Activated naive CD4-positive, alpha-beta T cell treated with anti-CD3 and anti-CD28 coated beads, Interleukin-2, amount 50 U/mL, for 24 hours (primary cell): ENCODE data around the gene MIA2.
"Not testable (repeated sequence)": the region's sequence is repeated elsewhere in the genome, so short reads cannot be mapped to it uniquely, and the experiment has no call there.

ENCODE experiments used
- H3K27ac Mint-ChIP-seq: one replicate; pipeline ENCODE4 v1.8.0; 2021; ENCODE audit warnings: mild to moderate bottlenecking, mixed read lengths
- H3K27me3 Mint-ChIP-seq: one replicate; pipeline ENCODE4 v1.8.0; 2021; ENCODE audit warnings: mixed read lengths
- H3K36me3 Mint-ChIP-seq: one replicate; pipeline ENCODE4 v1.8.0; 2021; ENCODE audit warnings: mixed read lengths
- H3K4me1 Mint-ChIP-seq: one replicate; pipeline ENCODE4 v1.8.0; 2021; ENCODE audit warnings: mixed read lengths
- H3K4me3 Mint-ChIP-seq: one replicate; pipeline ENCODE4 v1.8.0; 2021; ENCODE audit warnings: mild to moderate bottlenecking, mixed read lengths
- H3K9me3 Mint-ChIP-seq: one replicate; pipeline ENCODE4 v1.8.0; 2021; ENCODE audit warnings: mixed read lengths

MIA2 gene

GRCh38 chr14:39251547-39251946, 17.8 kb downstream of the MIA2 start:
- H3K36me3 Mint-ChIP-seq, result no peaks in the 10 kb centered on the region
- H3K4me3 Mint-ChIP-seq, result no peak overlapping the region
- peaks cover 6% of the 10 kb centered on the region for H3K4me1 Mint-ChIP-seq
- H3K27ac Mint-ChIP-seq, result no peak overlapping the region
- peaks cover 2% of the 10 kb centered on the region for H3K27me3 Mint-ChIP-seq
- H3K9me3 Mint-ChIP-seq, result no peaks in the 10 kb centered on the region

DNA sequence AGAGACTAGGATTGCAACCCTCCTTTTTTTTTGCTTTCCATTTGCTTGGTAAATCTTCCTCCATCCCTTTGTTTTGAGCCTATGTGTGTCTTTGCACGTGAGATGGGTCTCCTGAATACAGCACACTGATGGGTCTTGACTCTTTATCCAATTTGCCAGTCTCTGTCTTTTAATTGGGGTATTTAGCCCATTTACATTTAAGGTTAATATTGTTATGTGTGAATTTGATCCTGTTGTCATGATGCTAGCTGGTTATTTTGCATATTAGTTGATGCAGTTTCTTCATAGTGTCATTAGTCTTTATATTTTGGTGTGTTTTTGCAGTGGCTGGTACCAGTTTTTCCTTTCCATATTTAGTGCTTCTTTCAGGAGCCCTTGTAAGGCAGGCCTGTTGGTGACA, 23.7 kb downstream of the MIA2 start:
- H3K4me3 Mint-ChIP-seq, H3K27me3 Mint-ChIP-seq, H3K27ac Mint-ChIP-seq, H3K4me1 Mint-ChIP-seq, H3K9me3 Mint-ChIP-seq, H3K36me3 Mint-ChIP-seq: not testable (repeated sequence)

- H3K27ac Mint-ChIP-seq, result no peak overlapping the region
- H3K4me1 Mint-ChIP-seq, result peaks cover 6% of the 10 kb centered on the region
- no peak overlapping the region for H3K4me3 Mint-ChIP-seq
- peaks cover 2% of the 10 kb centered on the region for H3K36me3 Mint-ChIP-seq
- H3K9me3 Mint-ChIP-seq, result peaks cover 7% of the 10 kb centered on the region
- no peaks in the 10 kb centered on the region for H3K27me3 Mint-ChIP-seq
Observed at GRCh38 chr14:39258782-39259545, 25.2 kb downstream of the MIA2 start.

GRCh38 chr14:39260161-39260560, 26.4 kb downstream of the MIA2 start:
- not testable (repeated sequence) for H3K9me3 Mint-ChIP-seq

GRCh38 chr14:39262214-39262613, 28.5 kb downstream of the MIA2 start:
- H3K4me1 Mint-ChIP-seq, result peaks cover 15% of the 10 kb centered on the region
- H3K27ac Mint-ChIP-seq, H3K9me3 Mint-ChIP-seq: not testable (repeated sequence)

More at GRCh38 chr14:39260161-39260560, 26.4 kb downstream of the MIA2 start:
- not testable (repeated sequence) for H3K27ac Mint-ChIP-seq, H3K4me3 Mint-ChIP-seq, H3K4me1 Mint-ChIP-seq, H3K36me3 Mint-ChIP-seq, H3K27me3 Mint-ChIP-seq

GRCh38 chr14:39264057-39264456, 30.3 kb downstream of the MIA2 start:
- Mint-ChIP-seq H3K4me1 (peaks cover 27% of the 10 kb centered on the region), H3K36me3 (no peaks in the 10 kb centered on the region), H3K27me3 (no peaks in the 10 kb centered on the region), H3K27ac (no peak overlapping the region), H3K4me3 (no peak overlapping the region), H3K9me3 (no peaks in the 10 kb centered on the region)

More at GRCh38 chr14:39262214-39262613, 28.5 kb downstream of the MIA2 start:
- not testable (repeated sequence) for H3K36me3 Mint-ChIP-seq, H3K4me3 Mint-ChIP-seq, H3K27me3 Mint-ChIP-seq

GRCh38 chr14:39264558-39264957, 30.8 kb downstream of the MIA2 start:
- Mint-ChIP-seq H3K27ac (no peak overlapping the region), H3K4me1 (peaks cover 32% of the 10 kb centered on the region), H3K27me3 (no peaks in the 10 kb centered on the region), H3K4me3 (no peak overlapping the region), H3K9me3 (no peaks in the 10 kb centered on the region), H3K36me3 (no peaks in the 10 kb centered on the region)

- peak overlapping the region; percentile 60 for H3K4me3 Mint-ChIP-seq
- no peaks in the 10 kb centered on the region for H3K27me3 Mint-ChIP-seq
- H3K9me3 Mint-ChIP-seq, result no peaks in the 10 kb centered on the region
- H3K4me1 Mint-ChIP-seq, result peaks cover 36% of the 10 kb centered on the region
- H3K27ac Mint-ChIP-seq, result no peak overlapping the region
- H3K36me3 Mint-ChIP-seq, result no peaks in the 10 kb centered on the region
Observed at GRCh38 chr14:39265033-39265432, 31.3 kb downstream of the MIA2 start.

- H3K27me3 Mint-ChIP-seq, result no peaks in the 10 kb centered on the region
- peak overlapping the region; percentile 90 for H3K27ac Mint-ChIP-seq
- no peaks in the 10 kb centered on the region for H3K9me3 Mint-ChIP-seq
- H3K4me3 Mint-ChIP-seq, result peak overlapping the region; percentile 89
- H3K4me1 Mint-ChIP-seq, result peaks cover 46% of the 10 kb centered on the region
- peaks cover 2% of the 10 kb centered on the region for H3K36me3 Mint-ChIP-seq
Observed at GRCh38 chr14:39265806-39266524, 32.2 kb downstream of the MIA2 start.

DNA sequence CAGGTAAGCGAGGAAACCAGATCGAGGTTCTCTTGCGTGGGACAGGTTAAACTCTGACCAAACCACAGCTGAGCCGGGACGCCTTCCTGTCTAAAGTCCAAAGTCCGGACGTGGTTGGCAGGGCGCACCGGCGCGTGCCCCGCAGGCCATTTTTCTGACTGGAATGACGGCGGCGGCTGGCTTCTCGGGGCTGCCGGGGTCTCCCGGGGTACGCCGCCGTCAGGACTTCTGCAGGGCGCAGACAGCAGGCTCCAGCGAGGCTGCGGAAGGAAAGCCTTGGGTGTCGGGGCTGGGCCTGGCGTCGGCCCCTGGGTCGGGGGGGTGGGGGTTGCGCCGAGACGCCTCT, 32.8 kb downstream of the MIA2 start:
- H3K9me3 Mint-ChIP-seq, result no peaks in the 10 kb centered on the region
- peak overlapping the region; percentile 89 for H3K4me3 Mint-ChIP-seq
- no peaks in the 10 kb centered on the region for H3K27me3 Mint-ChIP-seq
- peaks cover 51% of the 10 kb centered on the region for H3K4me1 Mint-ChIP-seq
- H3K36me3 Mint-ChIP-seq, result peaks cover 2% of the 10 kb centered on the region
- peak overlapping the region; percentile 99 for H3K27ac Mint-ChIP-seq

DNA sequence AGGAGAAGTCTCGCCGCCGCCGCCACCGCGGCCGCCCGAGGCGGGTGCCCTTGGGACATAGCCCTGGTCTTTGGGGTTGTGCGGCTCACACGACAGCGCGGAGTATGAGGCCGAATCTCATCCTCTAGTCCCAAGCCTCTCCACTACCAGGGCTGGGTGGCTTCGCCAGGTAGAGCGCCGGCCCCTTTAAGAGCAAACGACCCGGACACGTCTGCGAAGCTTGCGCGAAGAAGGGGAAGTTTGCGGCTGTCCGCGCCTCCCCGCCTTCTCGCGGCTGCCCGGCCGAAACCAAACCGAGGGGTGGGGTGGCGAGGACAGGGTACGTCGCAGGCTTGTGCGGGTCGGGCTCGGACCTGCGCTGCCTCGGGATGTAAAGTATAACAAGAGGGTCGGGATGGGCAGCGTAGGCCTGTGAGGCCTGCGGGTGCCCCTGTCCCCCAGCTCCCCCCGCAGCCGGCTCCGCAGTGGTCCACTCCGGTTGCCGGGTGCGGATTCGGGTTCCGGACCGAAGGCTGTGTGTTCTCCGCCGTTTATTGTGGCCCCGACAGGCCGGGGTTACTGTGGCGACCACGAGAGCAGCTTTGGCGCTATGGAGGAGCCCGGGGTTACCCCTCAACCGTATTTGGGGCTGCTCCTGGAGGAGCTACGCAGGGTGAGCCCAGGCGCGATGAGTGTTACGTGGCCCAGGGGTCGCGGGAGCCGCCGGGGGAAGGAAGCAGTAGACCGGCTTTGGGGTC, 33.3 kb downstream of the MIA2 start:
- Mint-ChIP-seq H3K9me3 (no peaks in the 10 kb centered on the region), H3K27me3 (no peaks in the 10 kb centered on the region), H3K27ac (peak overlapping the region; percentile 99), H3K4me3 (peak overlapping the region; percentile 89), H3K36me3 (peaks cover 2% of the 10 kb centered on the region), H3K4me1 (peaks cover 55% of the 10 kb centered on the region)

GRCh38 chr14:39267608-39268005, 33.9 kb downstream of the MIA2 start:
- no peaks in the 10 kb centered on the region for H3K27me3 Mint-ChIP-seq
- peak overlapping the region; percentile 89 for H3K4me3 Mint-ChIP-seq
- no peaks in the 10 kb centered on the region for H3K9me3 Mint-ChIP-seq
- peaks cover 59% of the 10 kb centered on the region for H3K4me1 Mint-ChIP-seq
- H3K36me3 Mint-ChIP-seq, result peaks cover 2% of the 10 kb centered on the region
- H3K27ac Mint-ChIP-seq, result peak overlapping the region; percentile 99

DNA sequence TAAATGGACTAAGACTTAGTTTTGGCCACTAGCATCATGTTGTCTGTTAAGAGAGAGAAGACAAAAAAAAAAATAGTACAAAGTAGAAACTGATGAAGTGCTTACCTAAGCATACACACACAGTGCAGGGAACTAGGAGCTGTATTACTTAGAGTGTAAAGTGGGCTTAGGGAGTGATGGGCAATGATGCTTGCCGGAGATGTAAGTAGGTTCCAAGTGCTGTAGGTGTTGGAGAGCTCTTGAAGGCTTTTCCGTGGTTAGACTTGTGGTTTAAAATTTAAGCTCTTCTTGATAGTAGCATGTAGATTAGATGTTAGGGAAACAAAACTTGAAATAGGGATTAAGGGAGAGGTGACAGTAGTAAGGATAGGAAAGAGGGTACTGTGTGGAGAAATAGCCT, 34.7 kb downstream of the MIA2 start:
- H3K27ac Mint-ChIP-seq, result peak overlapping the region; percentile 99
- peaks cover 67% of the 10 kb centered on the region for H3K4me1 Mint-ChIP-seq
- peaks cover 7% of the 10 kb centered on the region for H3K36me3 Mint-ChIP-seq
- peaks cover 3% of the 10 kb centered on the region for H3K9me3 Mint-ChIP-seq
- peak overlapping the region; percentile 89 for H3K4me3 Mint-ChIP-seq
- no peaks in the 10 kb centered on the region for H3K27me3 Mint-ChIP-seq

GRCh38 chr14:39272918-39273317, 39.2 kb downstream of the MIA2 start:
- Mint-ChIP-seq H3K9me3 (peaks cover 6% of the 10 kb centered on the region), H3K4me1 (peaks cover 84% of the 10 kb centered on the region), H3K27ac (peak overlapping the region; percentile 68), H3K4me3 (peak overlapping the region; percentile 44), H3K36me3 (peaks cover 13% of the 10 kb centered on the region), H3K27me3 (no peaks in the 10 kb centered on the region)

- Mint-ChIP-seq H3K27me3 (no peaks in the 10 kb centered on the region), H3K9me3 (peaks cover 6% of the 10 kb centered on the region), H3K4me1 (peaks cover 76% of the 10 kb centered on the region), H3K4me3 (no peak overlapping the region), H3K36me3 (peaks cover 29% of the 10 kb centered on the region), H3K27ac (no peak overlapping the region)
Observed at GRCh38 chr14:39275395-39275794, 41.7 kb downstream of the MIA2 start.

GRCh38 chr14:39276005-39276404, 42.3 kb downstream of the MIA2 start:
- Mint-ChIP-seq H3K27me3 (no peaks in the 10 kb centered on the region), H3K27ac (peak overlapping the region; percentile 84), H3K4me3 (no peak overlapping the region), H3K36me3 (peaks cover 29% of the 10 kb centered on the region), H3K4me1 (peaks cover 70% of the 10 kb centered on the region), H3K9me3 (peaks cover 6% of the 10 kb centered on the region)
